Subcutaneous adipose tissue (tissue), 4 donors: ENCODE measurements around the gene PXDC1. TPM values are rescaled to one million over a fixed set of nuclear protein-coding genes. Genes with fewer than 3 reads are reported as not detected.

Experiments used
- CTCF ChIP-seq: fragments of 450-650 bp; IDR thresholded peaks from one replicate; pipeline ENCODE4 v1.5.1; 2016; ENCODE audit warnings: low read depth, mild to moderate bottlenecking, control low read depth, antibody characterized with exemption, moderate library complexity
- total RNA-seq, 4 donors: library from RNA; depleted of rRNA; stranded (reverse); fragments of >200 nt; gene quantifications; one replicate each; pipeline ENCODE4 v1.1.0, GENCODE V29; 2016

The PXDC1 gene
- total RNA-seq, 4 donors from 2014 or later: 84.6 to 138 (median 121) TPM

GRCh38 chr6:3795836-3796718 is 44.6 kb upstream of the PXDC1 start:
- no peak for TF ChIP-seq CTCF

GRCh38 chr6:3794092-3794491 is 42.6 kb upstream of the PXDC1 start:
- TF ChIP-seq CTCF: no peak

- TF ChIP-seq CTCF: no peak
These were observed 42.0 kb upstream of the PXDC1 start for GRCh38 chr6:3793545-3793944.

GRCh38 chr6:3791526-3792203 is 40.2 kb upstream of the PXDC1 start:
- TF ChIP-seq CTCF: no peak

GRCh38 chr6:3789896-3790558 is 38.5 kb upstream of the PXDC1 start:
- TF ChIP-seq CTCF: no peak

- no peak for TF ChIP-seq CTCF
These were observed 37.7 kb upstream of the PXDC1 start for GRCh38 chr6:3789018-3789895.
